Thyroid gland (tissue), 4 donors: ENCODE measurements around the gene DIPK2A. TPM values are rescaled to one million over a fixed set of nuclear protein-coding genes. Genes with fewer than 3 reads are reported as not detected.

Experiments used
- DNase-seq, 2 donors: peaks; one replicate each; pipeline ENCODE4 v3.0.0-alpha.2; 2019
- H3K27ac ChIP-seq, 3 donors: fragments of 200-600 bp; sonication (generic); 1 replicate in 2 of 3; 2 replicates in 1 of 3; pipeline ENCODE4 v1.5.1; 2016 to 2019; ENCODE audit warnings: mild to moderate bottlenecking in 1 of 3, moderate library complexity in 1 of 3
- H3K27me3 ChIP-seq: fragments of 200-600 bp; sonication (generic); one replicate; pipeline ENCODE4 v1.5.1; 2019
- H3K36me3 ChIP-seq, 2 donors: fragments of 200-600 bp; sonication (generic); one replicate each; pipeline ENCODE4 v1.5.1; 2016 to 2019
- H3K4me1 ChIP-seq, 2 donors: fragments of 200-600 bp; sonication (generic); one replicate each; pipeline ENCODE4 v1.5.1; 2017 to 2019
- H3K4me3 ChIP-seq, 3 donors: fragments of 200-600 bp; sonication (generic); replicated peaks in 1 of 3; 1 replicate in 2 of 3; 2 replicates in 1 of 3; pipeline ENCODE4 v1.5.1; 2016; ENCODE audit warnings: mild to moderate bottlenecking in 1 of 3
- H3K9me3 ChIP-seq: fragments of 200-600 bp; sonication (generic); one replicate; pipeline ENCODE4 v1.5.1; 2017
- CTCF ChIP-seq, 6 experiments: fragments of 200-600 bp in 3 of 6; fragments of 450-650 bp in 3 of 6; sonication (generic) in 3 of 6; IDR thresholded peaks; one replicate each; pipeline ENCODE4 v1.5.1; 2016 to 2019; ENCODE audit warnings: antibody characterized with exemption in 6 of 6, mild to moderate bottlenecking in 2 of 6, inconsistent platforms in 1 of 6, moderate library complexity in 1 of 6
- POLR2A ChIP-seq, 2 donors: fragments of 450-650 bp; IDR thresholded peaks; one replicate each; pipeline ENCODE4 v1.6.1; 2017; ENCODE audit warnings: antibody characterized with exemption in 2 of 2, mild to moderate bottlenecking in 2 of 2, moderate library complexity in 1 of 2
- WGBS, 2 donors: methylation state at CpG; one replicate each; pipeline ENCODE4 v1.1.5; 2017; 5-methylcytosine and 5-hydroxymethylcytosine counted together
- intact Hi-C: fragments of 100-400 bp; cut with DNase I; formaldehyde crosslinking; loops from one replicate; pipeline ENCODE4 v1.15.1; 2023
- total RNA-seq, 4 donors: library from RNA; depleted of rRNA; stranded (reverse); fragments of >200 nt; gene quantifications; one replicate each; pipeline ENCODE4 v1.2.3, GENCODE V29; 2016

DIPK2A gene
- total RNA-seq, 4 donors from 2014 or later: 26.5 to 35.7 (median 28.9) TPM

GRCh38 chr3:144015133-144015532, 43.5 kb downstream of the DIPK2A start:
- intact Hi-C loops: no loop called here
- Histone ChIP-seq H3K9me3 (no peaks in the 10 kb centered on the region), H3K4me1 (no peaks in the 10 kb centered on the region), H3K27ac (no peak overlapping the region), H3K27me3 (no peaks in the 10 kb centered on the region), H3K36me3 (no peaks in the 10 kb centered on the region), H3K4me3 (no peak overlapping the region)
- no peak for DNase-seq
- TF ChIP-seq CTCF (IDR thresholded peaks at IDR 0.05) (no peak), POLR2A (IDR thresholded peaks at IDR 0.05) (no peak)
- 92 to 97% methylated on average over 3 of the region's 3 CpGs for WGBS, 2 donors

GRCh38 chr3:144018776-144019175, 47.2 kb downstream of the DIPK2A start:
- H3K9me3 ChIP-seq: no peaks in the 10 kb centered on the region
- H3K27me3 ChIP-seq: no peaks in the 10 kb centered on the region
- intact Hi-C loops: no loop called here
- WGBS, 2 donors: 100% methylated on average over 1 of the region's 1 CpG
- no peak overlapping the region for H3K4me3 ChIP-seq
- H3K4me1 ChIP-seq: no peaks in the 10 kb centered on the region
- TF ChIP-seq POLR2A (IDR thresholded peaks at IDR 0.05): no peak
- no peak for TF ChIP-seq CTCF (IDR thresholded peaks at IDR 0.05)
- no peaks in the 10 kb centered on the region for H3K36me3 ChIP-seq
- no peak overlapping the region for H3K27ac ChIP-seq
- DNase-seq: no peak

Other genes starting within 250 kb of the DIPK2A start
- gene SLC9A9, start 123.4 kb upstream of the DIPK2A start, total RNA-seq: 10 to 100 TPM in 3 of 4 donors, 1 to 10 TPM in 1; 7.8 to 19.6 (median 13.4) TPM